B cell (primary cell): Measurements from ENCODE around the gene FBXO44. TPM values are rescaled to one million over a fixed set of nuclear protein-coding genes. Genes with fewer than 3 reads are reported as not detected.

Source experiments
- ATAC-seq: fragments of 200-7000 bp; cut with Tn5 transposase; one replicate; pipeline ENCODE4 v1.10.0; 2021; ENCODE audit warnings: low read depth, mild to moderate bottlenecking, moderate number of reproducible peaks, moderate library complexity
- CTCF ChIA-PET: fragments of 350-600 bp; sonication (Branson Sonifier 250); formaldehyde crosslinking; loops from one replicate; lab custom pipeline; 2021; ENCODE audit warnings: antibody characterized with exemption, inconsistent platforms; lab: Charles Lee
- POLR2A ChIA-PET: fragments of 350-600 bp; sonication (Branson Sonifier 250); formaldehyde crosslinking; loops from one replicate; lab custom pipeline; 2021; ENCODE audit warnings: antibody characterized with exemption; lab: Charles Lee
- DNase-seq: peaks from one replicate; pipeline ENCODE4 v3.0.0; 2013
- H2AFZ ChIP-seq: 2 replicates; pipeline ENCODE4 v1.6.1; 2012; ENCODE audit warnings: mild to moderate bottlenecking, low read depth, low read length; ENCODE audit not compliant: insufficient read depth, poor library complexity, severe bottlenecking
- H3K27ac ChIP-seq, 2 donors: 1 replicate in 1 of 2; 2 replicates in 1 of 2; pipeline ENCODE4 v1.5.1; 2012 to 2013; ENCODE audit warnings: low read length in 2 of 2, mild to moderate bottlenecking in 2 of 2, moderate library complexity in 1 of 2
- H3K27me3 ChIP-seq, 4 experiments: fragments of 200-600 bp in 1 of 4; sonication (generic) in 1 of 4; replicated peaks in 1 of 4; 1 replicate in 2 of 4; 2 replicates in 2 of 4; pipeline versions ENCODE4 v1.6.1 to v1.7.0; 2013 to 2016; ENCODE audit warnings: low read length in 3 of 4, mild to moderate bottlenecking in 2 of 4, mixed read lengths in 1 of 4, moderate library complexity in 1 of 4; ENCODE audit not compliant: insufficient read depth in 4 of 4, control insufficient read depth in 3 of 4; ENCODE audit errors: control extremely low read depth in 1 of 4
- H3K36me3 ChIP-seq, 2 experiments: replicated peaks in 1 of 2; 1 replicate in 1 of 2; 2 replicates in 1 of 2; pipeline versions ENCODE4 v1.6.1 to v1.7.1; 2013; ENCODE audit warnings: low read length in 1 of 2; ENCODE audit not compliant: insufficient read depth in 2 of 2, control insufficient read depth in 1 of 2; ENCODE audit errors: control extremely low read depth in 1 of 2, extremely low read depth in 1 of 2
- H3K4me1 ChIP-seq, 2 donors: fragments of 200-600 bp in 1 of 2; sonication (generic) in 1 of 2; 1 replicate in 1 of 2; 2 replicates in 1 of 2; pipeline versions ENCODE4 v1.5.1 to v1.6.1; 2013 to 2017; ENCODE audit warnings: low read length in 2 of 2; ENCODE audit not compliant: control insufficient read depth in 2 of 2, insufficient read depth in 2 of 2
- H3K4me2 ChIP-seq: replicated peaks from 2 replicates; pipeline ENCODE3; 2012; ENCODE audit warnings: mild to moderate bottlenecking, low read depth, low read length; ENCODE audit not compliant: poor library complexity, severe bottlenecking
- H3K4me3 ChIP-seq, 5 experiments: fragments of 200-600 bp in 1 of 5; sonication (generic) in 1 of 5; 1 replicate in 3 of 5; 2 replicates in 2 of 5; pipeline versions ENCODE4 v1.5.1 to v1.7.0; 2011 to 2016; ENCODE audit warnings: low read length in 4 of 5, mild to moderate bottlenecking in 4 of 5, low read depth in 2 of 5, control low read depth in 1 of 5, moderate library complexity in 1 of 5; ENCODE audit not compliant: insufficient read depth in 1 of 5; ENCODE audit errors: control extremely low read depth in 1 of 5, extremely low read depth in 1 of 5
- H3K79me2 ChIP-seq: fragments of 200-600 bp; sonication (generic); one replicate; pipeline ENCODE4 v1.6.0; 2016; ENCODE audit warnings: low read length; ENCODE audit not compliant: control insufficient read depth, insufficient read depth
- H3K9ac ChIP-seq: fragments of 200-600 bp; sonication (generic); 2 replicates; pipeline ENCODE4 v1.6.1; 2017; ENCODE audit warnings: mild to moderate bottlenecking, low read length, moderate library complexity
- H3K9me3 ChIP-seq, 3 donors: one replicate each; pipeline versions ENCODE4 v1.6.1 to v1.7.1; 2013; ENCODE audit warnings: low read length in 2 of 3; ENCODE audit not compliant: control insufficient read depth in 2 of 3, insufficient read depth in 1 of 3; ENCODE audit errors: control extremely low read depth in 1 of 3
- H4K20me1 ChIP-seq: 2 replicates; pipeline ENCODE4 v1.6.0; 2012; ENCODE audit warnings: mild to moderate bottlenecking, low read length; ENCODE audit not compliant: insufficient read depth, control insufficient read depth, poor library complexity, severe bottlenecking
- H3K27ac Mint-ChIP-seq: one replicate; pipeline ENCODE4 v1.8.0; 2021; ENCODE audit warnings: mixed read lengths
- H3K27me3 Mint-ChIP-seq: one replicate; pipeline ENCODE4 v1.8.0; 2021; ENCODE audit warnings: mixed read lengths
- H3K4me1 Mint-ChIP-seq: one replicate; pipeline ENCODE4 v1.8.0; 2021; ENCODE audit warnings: mixed read lengths
- H3K4me3 Mint-ChIP-seq: one replicate; pipeline ENCODE4 v1.8.0; 2021; ENCODE audit warnings: mixed read lengths
- H3K9me3 Mint-ChIP-seq: one replicate; pipeline ENCODE4 v1.8.0; 2022; ENCODE audit warnings: mixed read lengths; ENCODE audit not compliant: insufficient read depth
- EZH2 ChIP-seq: IDR thresholded peaks from 2 replicates; pipeline ENCODE4 v1.6.1; 2012; ENCODE audit warnings: borderline replicate concordance, low read depth, mild to moderate bottlenecking, moderate library complexity, low read length; ENCODE audit not compliant: insufficient read depth, poor library complexity, severe bottlenecking
- WGBS: methylation state at CpG from one replicate; pipeline ENCODE4 v1.1.5; 2013; ENCODE audit warnings: missing lambda C conversion rate; ENCODE audit not compliant: insufficient coverage; 5-methylcytosine and 5-hydroxymethylcytosine counted together
- intact Hi-C: fragments of 100-400 bp; cut with micrococcal nuclease; formaldehyde crosslinking; loops from one replicate; pipeline ENCODE4 v1.10.0; 2022
- polyA plus RNA-seq: library from polyadenylated mRNA; depleted of rRNA; stranded (reverse); fragments of >200 nt; gene quantifications from 2 replicates; pipeline ENCODE4 v1.2.3, GENCODE V29; 2012
- total RNA-seq, 2 donors: library from RNA; stranded (reverse); fragments of 120-200 nt in 1 of 2; gene quantifications; 1 replicate in 1 of 2; 2 replicates in 1 of 2; pipeline versions ENCODE4 v1.2.3 to v1.2.4, GENCODE V29; 2013 to 2022
- TF ChIP-seq, protein P1 (sequence below): fragments of 200-600 bp; IDR thresholded peaks from one replicate; pipeline ENCODE4 v1.8.0; 2022; ENCODE audit warnings: antibody characterized with exemption, mild to moderate bottlenecking

The FBXO44 gene
- total and polyA plus RNA-seq, 2 donors (not counting 1 experiment from before 2014, with no cell fraction given): 61.5 to 101 TPM

DNA sequence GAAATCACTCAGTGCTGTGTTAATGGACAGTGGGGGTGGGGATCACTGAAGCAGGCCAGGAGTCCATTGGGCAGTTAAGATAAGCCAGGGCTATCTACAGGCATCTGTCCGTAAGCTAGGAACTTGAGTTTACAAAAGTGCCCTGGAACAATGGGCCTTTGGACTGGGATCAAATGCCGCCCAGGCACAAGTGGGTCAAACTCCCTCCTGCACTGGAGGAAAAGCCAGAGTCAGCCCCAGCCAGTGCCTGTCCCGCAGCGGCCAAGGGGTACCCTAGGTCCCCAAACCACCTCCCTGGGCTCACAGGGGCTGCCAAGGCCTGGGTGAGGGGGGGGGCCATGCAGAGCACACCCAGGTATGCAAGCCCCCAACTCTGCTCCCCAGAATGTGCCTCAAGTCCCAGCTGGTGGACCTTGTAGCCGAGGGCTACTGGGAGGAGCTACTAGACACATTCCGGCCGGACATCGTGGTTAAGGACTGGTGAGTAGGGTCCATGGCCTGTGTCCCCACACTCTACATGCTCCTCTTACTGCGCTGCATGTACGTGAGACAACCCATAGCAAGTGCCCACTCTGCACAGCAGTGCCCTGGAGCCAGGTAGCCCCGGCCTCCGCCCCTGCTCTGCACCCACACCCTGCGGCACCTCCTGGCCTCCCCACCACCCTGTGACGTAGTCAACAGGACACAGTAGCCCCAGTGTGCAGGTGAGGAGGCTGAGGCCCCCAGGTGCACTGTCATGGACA is 17.0 kb downstream of the FBXO44 start:
- TF ChIP-seq, protein P1, sequence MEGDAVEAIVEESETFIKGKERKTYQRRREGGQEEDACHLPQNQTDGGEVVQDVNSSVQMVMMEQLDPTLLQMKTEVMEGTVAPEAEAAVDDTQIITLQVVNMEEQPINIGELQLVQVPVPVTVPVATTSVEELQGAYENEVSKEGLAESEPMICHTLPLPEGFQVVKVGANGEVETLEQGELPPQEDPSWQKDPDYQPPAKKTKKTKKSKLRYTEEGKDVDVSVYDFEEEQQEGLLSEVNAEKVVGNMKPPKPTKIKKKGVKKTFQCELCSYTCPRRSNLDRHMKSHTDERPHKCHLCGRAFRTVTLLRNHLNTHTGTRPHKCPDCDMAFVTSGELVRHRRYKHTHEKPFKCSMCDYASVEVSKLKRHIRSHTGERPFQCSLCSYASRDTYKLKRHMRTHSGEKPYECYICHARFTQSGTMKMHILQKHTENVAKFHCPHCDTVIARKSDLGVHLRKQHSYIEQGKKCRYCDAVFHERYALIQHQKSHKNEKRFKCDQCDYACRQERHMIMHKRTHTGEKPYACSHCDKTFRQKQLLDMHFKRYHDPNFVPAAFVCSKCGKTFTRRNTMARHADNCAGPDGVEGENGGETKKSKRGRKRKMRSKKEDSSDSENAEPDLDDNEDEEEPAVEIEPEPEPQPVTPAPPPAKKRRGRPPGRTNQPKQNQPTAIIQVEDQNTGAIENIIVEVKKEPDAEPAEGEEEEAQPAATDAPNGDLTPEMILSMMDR: no peak
- no peak for TF ChIP-seq EZH2
- Histone ChIP-seq H4K20me1 (no peaks in the 10 kb centered on the region), H3K4me3 (no peak overlapping the region), H2AFZ (no peak overlapping the region), H3K9me3 (no peaks in the 10 kb centered on the region), H3K27ac (no peak overlapping the region), H3K36me3 (peaks cover 0 to 26% of the 10 kb centered on the region in 2 experiments), H3K79me2 (peaks cover 8% of the 10 kb centered on the region), H3K4me1 (peaks cover 0 to 7% of the 10 kb centered on the region in 2 donors), H3K9ac (no peak overlapping the region), H3K27me3 (no peaks in the 10 kb centered on the region), H3K4me2 (no peak overlapping the region)
- WGBS: 98% methylated on average over 11 of the region's 14 CpGs
- ATAC-seq (no peak), DNase-seq (no peak)
- intact Hi-C loops: no loop called here
- Mint-ChIP-seq H3K4me3 (no peak overlapping the region), H3K27ac (no peak overlapping the region), H3K9me3 (no peaks in the 10 kb centered on the region), H3K27me3 (no peaks in the 10 kb centered on the region), H3K4me1 (peaks cover 5% of the 10 kb centered on the region)
- POLR2A ChIA-PET: interaction anchor here (1.0 kb wide), 1 partner anchor 9 kb away, joined by 3 read pairs; the partner anchor contains the start of gene MAD2L2
- CTCF ChIA-PET: interaction anchor here (1.2 to 2.7 kb wide), 4 partner anchors 8 to 49 kb away, joined by 3 to 6 read pairs (median 4); partner anchors contain the start of gene FBXO6
